ENCODE data around the gene LHFPL3. TPM values are rescaled to one million over a fixed set of nuclear protein-coding genes. Genes with fewer than 3 reads are reported as not detected.
"Not testable (repeated sequence)": the region's sequence is repeated elsewhere in the genome, so short reads cannot be mapped to it uniquely, and the experiment has no call there.

LHFPL3 gene
- total and polyA plus RNA-seq, 5 experiments from 2014 or later, result not detected

DNA sequence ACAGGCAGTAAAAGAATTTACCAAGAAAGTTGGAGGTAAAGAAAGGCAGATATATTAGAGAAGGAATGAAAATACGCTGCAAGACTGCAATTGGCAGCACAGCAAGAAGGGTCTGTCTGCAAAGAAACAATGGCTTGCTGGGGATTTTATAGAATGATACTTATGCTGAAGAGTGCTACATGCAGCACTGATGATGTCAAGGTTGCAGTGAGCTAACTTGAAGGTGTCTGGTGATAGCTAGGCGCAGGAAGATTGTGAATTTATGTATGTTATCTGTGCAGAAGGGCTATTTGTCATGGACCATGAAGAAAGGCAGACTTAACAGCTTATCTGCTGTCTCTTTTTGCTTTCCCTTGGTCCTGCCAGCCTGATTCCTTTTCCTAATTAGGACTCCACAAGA lies 366.3 kb downstream of the LHFPL3 start:
- Mint-ChIP-seq H3K4me3 (no peak overlapping the region), H3K9me3 (peaks cover 0 to 14% (median 7%) of the 10 kb centered on the region in 9 donors), H3K27me3 (peaks cover 0 to 2% (median 0%) of the 10 kb centered on the region in 5 donors), H3K4me1 (no peaks in the 10 kb centered on the region), H3K27ac (no peak overlapping the region), H3K36me3 (peaks cover 0 to 9% (median 0%) of the 10 kb centered on the region in 3 donors)
- DNase-seq, result no peak
- ATAC-seq, result no peak
- POLR2A ChIA-PET, result no interaction called here

DNA sequence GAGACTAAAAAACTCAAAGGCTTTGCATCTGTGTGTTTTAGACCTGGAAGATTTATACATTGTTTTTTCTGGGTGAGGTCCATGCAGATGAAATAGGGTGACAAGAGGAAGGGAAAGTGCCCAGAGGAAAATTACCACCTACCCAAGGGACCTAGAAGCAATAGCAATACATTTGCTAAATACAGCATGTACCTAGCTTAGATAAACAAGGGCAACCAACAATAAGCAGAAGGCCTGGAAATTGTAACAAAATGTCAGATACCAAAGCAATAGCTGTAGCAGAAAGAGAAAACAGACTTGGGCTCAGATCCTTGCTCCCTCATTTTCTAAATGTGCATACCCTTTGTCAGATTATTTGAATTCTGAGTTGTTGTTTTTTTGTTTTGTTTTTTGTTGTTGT lies 367.2 kb downstream of the LHFPL3 start:
- POLR2A ChIA-PET, result no interaction called here
- no peak overlapping the region for H3K27ac Mint-ChIP-seq
- no peak for DNase-seq
- no peak for ATAC-seq
- peaks cover 0 to 9% (median 0%) of the 10 kb centered on the region in 3 donors for H3K36me3 Mint-ChIP-seq
- H3K27me3 Mint-ChIP-seq, result peaks cover 0 to 5% (median 0%) of the 10 kb centered on the region in 5 donors
- H3K4me3 Mint-ChIP-seq, result no peak overlapping the region
- peaks cover 0 to 18% (median 7%) of the 10 kb centered on the region in 9 donors for H3K9me3 Mint-ChIP-seq
- H3K4me1 Mint-ChIP-seq, result no peaks in the 10 kb centered on the region

DNA sequence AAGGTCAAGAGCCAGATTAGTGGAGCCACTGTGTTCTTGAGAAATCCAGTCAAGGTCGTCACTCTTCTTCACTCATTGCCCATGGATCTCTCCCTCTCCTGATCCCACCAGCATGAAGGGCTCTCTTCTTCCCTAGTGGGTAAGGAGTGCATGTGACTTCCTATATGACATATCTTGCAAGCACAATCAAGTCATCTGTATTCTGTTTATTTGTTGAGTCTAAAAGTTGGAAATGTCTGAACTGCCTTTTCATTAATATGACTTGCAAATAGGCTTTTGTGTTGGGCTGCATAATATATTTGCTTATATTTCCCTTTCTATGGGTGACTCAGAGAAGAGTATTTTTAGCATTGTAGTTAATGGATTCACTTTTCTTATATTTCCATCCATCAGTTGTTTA lies 371.9 kb downstream of the LHFPL3 start:
- DNase-seq (no peak), ATAC-seq (no peak)
- no peak overlapping the region for H3K27ac Mint-ChIP-seq
- no peaks in the 10 kb centered on the region for H3K4me1 Mint-ChIP-seq
- POLR2A ChIA-PET, result no interaction called here
- no peak overlapping the region for H3K4me3 Mint-ChIP-seq
- H3K27me3 Mint-ChIP-seq, result peaks cover 0 to 6% (median 2%) of the 10 kb centered on the region in 5 donors
- H3K9me3 Mint-ChIP-seq, result peaks cover 0 to 20% (median 7%) of the 10 kb centered on the region in 9 donors
- no peaks in the 10 kb centered on the region for H3K36me3 Mint-ChIP-seq

DNA sequence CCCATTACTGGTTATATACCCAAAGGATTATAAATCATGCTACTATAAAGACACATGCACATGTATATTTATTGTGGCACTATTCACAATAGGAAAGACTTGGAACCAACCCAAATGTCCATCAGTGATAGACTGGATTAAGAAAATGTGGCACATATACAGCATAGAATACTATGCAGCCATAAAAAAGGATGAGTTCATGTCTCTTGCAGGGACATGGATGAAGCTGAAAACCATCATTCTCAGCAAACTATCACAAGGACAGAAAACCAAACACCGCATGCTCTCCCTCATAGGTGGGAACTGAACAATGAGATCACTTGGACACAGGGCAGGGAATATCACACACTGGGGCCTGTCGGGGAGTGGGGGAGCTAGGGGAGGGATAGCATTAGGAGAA lies 392.6 kb downstream of the LHFPL3 start:
- H3K4me1 Mint-ChIP-seq, H3K4me3 Mint-ChIP-seq, H3K27ac Mint-ChIP-seq, POLR2A ChIA-PET, H3K27me3 Mint-ChIP-seq, DNase-seq, ATAC-seq, H3K36me3 Mint-ChIP-seq, H3K9me3 Mint-ChIP-seq: not testable (repeated sequence)

DNA sequence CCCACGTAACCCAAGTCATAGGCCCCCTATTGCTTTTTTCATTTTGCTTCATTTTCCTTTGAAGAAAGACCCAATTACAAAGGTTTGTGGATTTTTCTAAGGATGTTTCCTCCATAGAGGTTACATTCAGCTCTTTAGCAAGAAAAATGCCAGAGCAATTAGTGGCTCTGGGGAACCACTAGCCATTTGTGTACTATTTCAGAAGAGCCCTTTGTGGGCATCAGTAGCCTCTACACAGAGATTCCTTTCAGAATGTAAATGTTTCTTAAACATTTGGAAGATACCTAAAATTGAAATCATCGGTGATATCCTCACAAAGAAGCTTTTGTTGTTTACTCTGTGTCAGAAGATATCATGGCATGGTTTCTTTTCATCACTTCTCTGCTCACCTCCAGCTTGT lies 394.6 kb downstream of the LHFPL3 start:
- DNase-seq (no peak), ATAC-seq (no peak)
- H3K27ac Mint-ChIP-seq, result no peak overlapping the region
- no peaks in the 10 kb centered on the region for H3K4me1 Mint-ChIP-seq
- no peaks in the 10 kb centered on the region for H3K36me3 Mint-ChIP-seq
- POLR2A ChIA-PET, result no interaction called here
- H3K4me3 Mint-ChIP-seq, result no peak overlapping the region
- H3K9me3 Mint-ChIP-seq, result no peaks in the 10 kb centered on the region
- peaks cover 0 to 5% (median 0%) of the 10 kb centered on the region in 5 donors for H3K27me3 Mint-ChIP-seq

DNA sequence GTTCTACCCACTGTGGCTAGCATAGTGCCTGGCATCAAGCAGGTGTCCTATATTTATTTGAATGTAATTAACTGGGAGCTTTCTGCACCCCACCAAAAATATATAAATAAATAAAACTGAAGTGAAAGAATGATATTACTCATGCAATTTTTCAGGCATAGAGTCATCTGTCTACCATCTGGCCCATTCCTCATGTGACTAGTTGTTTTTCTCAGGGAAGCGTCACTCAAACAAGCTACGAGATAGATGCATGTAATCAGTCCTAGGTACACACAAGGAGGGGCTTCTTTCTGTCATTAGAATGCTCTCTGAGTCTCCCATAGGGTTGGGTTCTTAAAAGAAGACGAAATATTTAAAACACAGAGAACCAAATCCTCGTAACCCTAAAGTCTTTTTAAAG lies 430.1 kb downstream of the LHFPL3 start:
- no peak overlapping the region for H3K27ac Mint-ChIP-seq
- peaks cover 0 to 22% (median 6%) of the 10 kb centered on the region in 9 donors for H3K9me3 Mint-ChIP-seq
- peaks cover 5 to 29% (median 20%) of the 10 kb centered on the region in 5 donors for H3K27me3 Mint-ChIP-seq
- H3K4me3 Mint-ChIP-seq, result no peak overlapping the region
- POLR2A ChIA-PET, result no interaction called here
- DNase-seq (no peak), ATAC-seq (no peak)
- no peaks in the 10 kb centered on the region for H3K4me1 Mint-ChIP-seq
- peaks cover 0 to 5% (median 0%) of the 10 kb centered on the region in 3 donors for H3K36me3 Mint-ChIP-seq

DNA sequence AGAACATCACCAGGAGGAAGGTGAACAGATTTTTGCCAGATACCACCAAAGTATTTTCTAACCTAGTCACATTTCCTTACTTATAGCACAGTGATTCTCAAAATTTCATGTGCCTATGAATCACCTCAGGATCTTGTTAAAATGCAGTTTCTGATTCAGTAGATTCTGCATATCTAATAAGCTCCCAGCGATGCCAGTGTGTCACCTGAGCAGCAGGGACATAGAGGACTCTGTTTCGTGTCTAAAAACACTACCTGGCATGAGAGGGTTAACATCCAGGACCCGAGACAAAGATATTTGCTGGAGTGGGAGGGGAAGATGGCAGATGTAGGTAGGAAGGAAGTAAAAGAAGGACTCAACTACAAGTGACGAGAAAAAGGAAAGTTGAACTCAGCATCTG lies 433.5 kb downstream of the LHFPL3 start:
- Mint-ChIP-seq H3K27ac (no peak overlapping the region), H3K9me3 (peaks cover 0 to 10% (median 4%) of the 10 kb centered on the region in 9 donors), H3K36me3 (no peaks in the 10 kb centered on the region), H3K4me1 (no peaks in the 10 kb centered on the region), H3K4me3 (no peak overlapping the region), H3K27me3 (peaks cover 7 to 28% (median 12%) of the 10 kb centered on the region in 5 donors)
- POLR2A ChIA-PET, result no interaction called here
- no peak for ATAC-seq
- DNase-seq, result no peak

DNA sequence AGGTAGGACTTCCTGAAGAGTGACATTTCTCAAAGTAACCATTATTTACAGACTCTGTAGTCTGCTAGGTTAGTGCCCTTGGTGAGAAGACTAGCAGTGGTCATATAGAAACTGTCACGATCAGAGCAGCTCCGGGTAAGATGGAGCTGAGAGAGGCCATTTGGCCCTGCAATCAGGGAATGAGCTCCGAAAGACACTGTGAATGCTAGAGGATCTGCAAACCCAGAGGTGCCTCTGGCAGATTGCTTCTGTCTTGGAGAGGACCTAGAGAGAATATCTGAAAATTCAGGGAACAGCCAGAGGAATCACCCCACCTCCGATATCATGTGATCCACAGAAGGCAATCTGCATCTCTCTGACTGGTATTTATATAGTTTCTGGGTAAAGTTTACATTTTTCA lies 438.7 kb downstream of the LHFPL3 start:
- H3K4me3 Mint-ChIP-seq, result no peak overlapping the region
- no peaks in the 10 kb centered on the region for H3K4me1 Mint-ChIP-seq
- POLR2A ChIA-PET, result no interaction called here
- no peak for DNase-seq
- no peak for ATAC-seq
- H3K9me3 Mint-ChIP-seq, result peaks cover 0 to 4% (median 0%) of the 10 kb centered on the region in 9 donors
- no peak overlapping the region for H3K27ac Mint-ChIP-seq
- H3K27me3 Mint-ChIP-seq, result peaks cover 3 to 17% (median 10%) of the 10 kb centered on the region in 5 donors
- H3K36me3 Mint-ChIP-seq, result no peaks in the 10 kb centered on the region

DNA sequence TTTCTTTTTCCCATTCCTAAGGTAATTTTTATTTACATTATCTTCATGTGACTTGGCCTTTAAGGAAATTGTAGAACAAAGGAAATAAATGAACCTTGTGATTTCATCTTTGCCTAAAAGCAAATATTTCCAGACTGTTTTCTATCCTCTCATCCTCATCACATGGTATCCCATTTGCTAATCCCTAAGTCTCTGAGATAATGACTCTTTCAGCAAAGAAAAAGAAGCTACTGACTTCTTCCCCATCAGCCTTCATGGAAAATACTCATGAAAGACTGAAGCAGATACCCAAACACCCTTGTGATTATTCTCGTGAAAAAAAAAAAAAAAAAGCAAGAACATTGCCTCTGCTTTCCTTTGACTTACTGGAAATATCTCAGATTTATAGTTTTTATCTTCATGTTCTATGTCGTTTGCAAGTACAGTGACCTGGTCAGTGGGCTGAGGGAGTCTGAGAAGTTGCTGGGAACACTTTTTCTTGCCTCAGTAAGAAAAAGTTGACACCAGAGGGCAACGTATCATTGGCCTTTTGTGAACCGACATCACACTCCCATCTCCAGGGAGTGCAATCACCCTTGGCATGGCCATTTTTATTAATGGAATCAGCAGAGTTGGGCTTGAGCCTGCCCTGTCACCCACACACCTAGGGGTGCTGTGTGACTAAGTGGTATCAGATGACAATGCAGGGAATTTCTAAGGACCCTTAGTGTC lies 439.6 kb downstream of the LHFPL3 start:
- POLR2A ChIA-PET, result no interaction called here
- Mint-ChIP-seq H3K4me3 (no peak overlapping the region), H3K36me3 (no peaks in the 10 kb centered on the region), H3K4me1 (no peaks in the 10 kb centered on the region), H3K27ac (no peak overlapping the region), H3K9me3 (peaks cover 0 to 4% (median 0%) of the 10 kb centered on the region in 9 donors), H3K27me3 (peaks cover 3 to 19% (median 14%) of the 10 kb centered on the region in 5 donors)
- no peak for DNase-seq
- ATAC-seq, result no peak

DNA sequence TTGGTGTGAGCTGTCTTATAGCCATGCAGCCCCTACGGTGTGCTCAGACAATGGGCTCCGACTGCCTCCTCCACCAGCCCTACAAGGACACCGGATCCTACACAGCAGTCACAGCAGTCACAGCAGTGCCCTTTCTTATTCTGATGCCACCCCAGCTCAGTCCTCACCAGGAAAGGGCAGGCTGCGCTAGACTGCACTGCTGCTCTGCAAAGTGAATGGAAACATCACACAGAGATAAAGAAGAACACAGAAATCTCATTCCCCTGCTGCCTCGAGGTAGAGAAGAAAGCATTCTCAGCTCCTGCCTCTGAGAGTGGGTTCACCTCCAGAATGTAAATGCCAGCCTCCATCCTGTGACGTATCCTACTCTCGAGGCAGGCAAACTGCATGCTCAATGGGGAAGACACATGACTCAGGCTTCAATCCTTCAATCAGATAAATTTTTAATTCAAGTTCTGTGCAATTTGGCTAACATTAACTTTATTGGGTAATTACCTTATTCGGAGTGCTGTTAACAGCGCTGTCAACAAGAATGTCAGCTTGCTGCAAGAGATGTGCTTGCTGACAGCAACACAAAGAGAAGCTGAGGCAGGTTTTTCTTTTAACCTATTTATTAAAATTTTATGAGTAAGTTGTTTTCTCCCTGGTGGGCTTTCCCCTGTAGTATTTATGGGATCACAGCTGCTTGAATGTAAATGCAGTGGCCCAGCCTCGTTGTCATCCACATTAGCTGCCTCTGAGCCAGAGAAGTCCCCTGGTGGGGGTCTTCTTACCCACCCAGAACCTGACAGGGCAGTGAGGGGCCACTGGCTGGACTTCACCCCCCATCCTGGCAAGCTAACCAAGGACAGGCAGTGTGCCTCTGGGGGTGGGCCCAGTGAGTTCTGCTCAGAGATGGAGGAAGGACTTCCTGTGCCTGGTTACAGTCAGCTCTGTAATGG lies 444.3 kb downstream of the LHFPL3 start:
- Mint-ChIP-seq H3K4me3 (no peak overlapping the region), H3K4me1 (no peaks in the 10 kb centered on the region), H3K27me3 (peaks cover 7 to 19% (median 8%) of the 10 kb centered on the region in 5 donors), H3K9me3 (peaks cover 0 to 4% (median 0%) of the 10 kb centered on the region in 9 donors), H3K27ac (no peak overlapping the region), H3K36me3 (no peaks in the 10 kb centered on the region)
- DNase-seq (no peak), ATAC-seq (no peak)
- POLR2A ChIA-PET, result no interaction called here

DNA sequence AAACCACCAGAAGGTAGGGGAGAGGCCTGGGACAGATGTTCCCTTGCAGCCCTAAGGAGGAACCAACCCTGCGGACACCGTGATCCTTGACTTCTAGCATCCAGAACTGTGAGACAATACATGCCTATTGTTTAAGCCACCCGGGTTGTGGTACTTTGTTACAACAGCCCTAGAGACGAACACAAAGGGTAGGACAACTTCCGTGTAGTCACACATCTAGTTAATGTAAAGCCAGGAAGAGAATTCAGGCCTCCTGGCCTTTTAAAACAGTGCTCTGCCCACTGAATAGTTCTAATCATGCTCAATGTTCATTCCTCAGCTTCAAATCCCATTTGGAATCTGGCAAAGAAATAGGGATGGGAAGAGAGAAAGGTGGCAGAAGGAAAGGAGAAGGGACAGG lies 445.4 kb downstream of the LHFPL3 start:
- Mint-ChIP-seq H3K9me3 (peaks cover 0 to 4% (median 0%) of the 10 kb centered on the region in 9 donors), H3K4me1 (no peaks in the 10 kb centered on the region), H3K4me3 (no peak overlapping the region), H3K27me3 (peaks cover 6 to 19% (median 8%) of the 10 kb centered on the region in 5 donors), H3K27ac (no peak overlapping the region), H3K36me3 (no peaks in the 10 kb centered on the region)
- ATAC-seq (no peak), DNase-seq (no peak)
- POLR2A ChIA-PET, result no interaction called here

DNA sequence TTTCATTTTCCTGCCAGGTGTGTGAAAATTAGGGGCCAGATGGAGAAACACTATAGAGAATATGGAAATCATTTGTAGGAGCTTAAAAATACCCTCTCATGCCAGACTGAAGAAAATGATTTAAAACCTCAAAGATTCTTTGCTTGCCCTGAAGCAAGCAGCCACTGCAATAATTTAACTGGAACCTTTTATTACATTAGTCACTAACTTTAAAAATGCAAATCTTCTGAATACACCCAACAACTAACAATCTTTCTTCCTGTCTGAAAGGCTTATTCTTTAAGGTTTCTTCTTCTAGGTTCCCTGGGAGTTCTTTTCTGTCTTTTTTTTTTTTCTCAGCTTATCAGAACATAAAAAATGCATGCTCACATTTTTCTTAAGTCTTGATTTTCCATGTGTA lies 447.1 kb downstream of the LHFPL3 start:
- no peaks in the 10 kb centered on the region for H3K9me3 Mint-ChIP-seq
- no peak overlapping the region for H3K4me3 Mint-ChIP-seq
- DNase-seq (no peak), ATAC-seq (no peak)
- peaks cover 6 to 19% (median 8%) of the 10 kb centered on the region in 5 donors for H3K27me3 Mint-ChIP-seq
- H3K36me3 Mint-ChIP-seq, result no peaks in the 10 kb centered on the region
- H3K4me1 Mint-ChIP-seq, result no peaks in the 10 kb centered on the region
- no peak overlapping the region for H3K27ac Mint-ChIP-seq
- POLR2A ChIA-PET, result no interaction called here

DNA sequence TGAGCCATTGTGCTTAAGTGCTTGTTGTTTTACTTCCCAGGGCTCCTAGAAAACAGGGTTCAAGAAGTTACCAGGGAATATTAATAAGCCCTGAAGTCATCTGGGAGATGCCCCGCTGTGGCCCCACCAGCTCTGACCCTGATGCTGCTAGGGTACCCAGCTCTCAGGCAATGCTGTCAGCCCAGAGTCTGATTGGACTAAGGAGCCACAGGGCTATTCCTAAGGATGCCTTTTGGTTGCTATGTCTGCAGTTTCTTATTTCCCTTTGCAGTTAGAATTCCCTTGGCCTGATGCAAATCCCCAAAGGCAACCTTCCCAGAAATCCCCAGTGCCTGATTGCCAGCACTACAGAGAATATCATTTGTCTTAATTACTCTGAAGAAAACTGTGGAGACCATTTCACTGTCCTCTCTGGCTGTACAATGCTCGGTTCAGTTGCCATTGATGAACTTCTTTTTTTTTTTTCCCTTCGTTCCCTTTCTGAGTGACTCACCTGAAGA lies 448.9 kb downstream of the LHFPL3 start:
- Mint-ChIP-seq H3K4me1 (no peaks in the 10 kb centered on the region), H3K9me3 (no peaks in the 10 kb centered on the region), H3K27ac (no peak overlapping the region), H3K4me3 (no peak overlapping the region), H3K36me3 (no peaks in the 10 kb centered on the region), H3K27me3 (peaks cover 2 to 14% (median 6%) of the 10 kb centered on the region in 5 donors)
- no peak for DNase-seq
- POLR2A ChIA-PET, result no interaction called here
- no peak for ATAC-seq

All from naive thymus-derived CD8-positive, alpha-beta T cell (primary cell).